GM23248 (cell line): ENCODE measurements around the gene MS4A4E.

Experiments used
- EZH2 ChIP-seq: fragments of 200-600 bp; sonication (generic); IDR thresholded peaks from 2 replicates; pipeline ENCODE4 v1.6.1; 2018; ENCODE audit warnings: antibody characterized with exemption, mild to moderate bottlenecking; ENCODE audit not compliant: insufficient read depth, poor library complexity, severe bottlenecking
- EZH2phosphoT487 ChIP-seq: fragments of 200-600 bp; sonication (generic); IDR thresholded peaks from 2 replicates; pipeline ENCODE4 v1.6.1; 2018; ENCODE audit warnings: antibody characterized with exemption, moderate library complexity, mild to moderate bottlenecking, low read depth; ENCODE audit not compliant: insufficient read depth

- TF ChIP-seq EZH2 (no peak), EZH2phosphoT487 (no peak)
Observed at GRCh38 chr11:60184824-60185511, 58.0 kb downstream of the MS4A4E start.
